A549 (cell line): ENCODE data around the gene IL6R. TPM values are rescaled to one million over a fixed set of nuclear protein-coding genes. Genes with fewer than 3 reads are reported as not detected.

ENCODE experiments used
- ATAC-seq, 2 experiments: fragments of 200-7000 bp in 1 of 2; fragments of >200 bp in 1 of 2; cut with Nextera tagmentation in 1 of 2; cut with Tn5 transposase in 1 of 2; 3 replicates each; pipeline versions ENCODE4 v1.8.0 to v1.9.1; 2018 to 2020; ENCODE audit warnings: mild to moderate bottlenecking in 1 of 2, moderate library complexity in 1 of 2
- CTCF ChIA-PET: fragments of 300-600 bp; sonication (Branson Sonifier 250); formaldehyde crosslinking; extraction: SDS; loops from one replicate; lab custom pipeline; 2021; ENCODE audit warnings: antibody characterized with exemption, inconsistent platforms; lab: Yijun Ruan, JAX
- POLR2A ChIA-PET: fragments of 350-600 bp; formaldehyde crosslinking; extraction: SDS; loops from one replicate; lab custom pipeline; 2021; ENCODE audit warnings: antibody characterized with exemption, inconsistent platforms; lab: Yijun Ruan, JAX
- DNase-seq, 2 experiments: peaks; one replicate each; pipeline versions ENCODE4 v3.0.0 to v3.0.0-alpha.2; 2011 to 2016; ENCODE audit warnings: low read depth in 1 of 2, low spot score in 1 of 2
- FAIRE-seq: peaks from 2 replicates; lab custom pipeline; 2011; peaks lifted over from hg19 to GRCh38; lab: Jason Lieb, UNC
- H3K27ac ChIP-seq, 2 experiments: fragments of >200 bp; sonication (Bioruptor Twin); formaldehyde crosslinking; 3 replicates each; pipeline ENCODE4 v1.5.1; 2016 to 2017
- H3K4me1 ChIP-seq: fragments of >200 bp; sonication (Bioruptor Twin); formaldehyde crosslinking; 3 replicates; pipeline ENCODE4 v1.6.1; 2016
- H3K4me2 ChIP-seq: fragments of >200 bp; sonication (Bioruptor Twin); formaldehyde crosslinking; 3 replicates; pipeline ENCODE4 v1.6.1; 2016
- H3K4me3 ChIP-seq: fragments of >200 bp; sonication (Bioruptor Twin); formaldehyde crosslinking; 3 replicates; pipeline ENCODE4 v1.5.1; 2016
- H3K9me3 ChIP-seq: fragments of >200 bp; sonication (Bioruptor Twin); formaldehyde crosslinking; 3 replicates; pipeline ENCODE4 v1.6.1; 2016
- CBX8 ChIP-seq: fragments of 200-600 bp; sonication (generic); IDR thresholded peaks from 2 replicates; pipeline ENCODE4 v1.6.1; 2016
- EHF ChIP-seq: fragments of 250-450 bp; sonication (Bioruptor Pico); IDR thresholded peaks from 2 replicates; pipeline ENCODE4 v1.5.0; 2020; ENCODE audit warnings: mild to moderate bottlenecking
- FOSL2 ChIP-seq, 2 experiments: fragments of 450-650 bp in 1 of 2; fragments of >200 bp in 1 of 2; sonication (Bioruptor Twin) in 1 of 2; formaldehyde crosslinking; IDR thresholded peaks; 2 replicates each; pipeline versions ENCODE4 v1.5.0 to v1.6.1; 2016 to 2020; ENCODE audit warnings: mild to moderate bottlenecking in 1 of 2, moderate library complexity in 1 of 2
- GATA3 ChIP-seq: IDR thresholded peaks from 2 replicates; pipeline ENCODE4 v1.6.1; 2012; ENCODE audit warnings: borderline replicate concordance
- HEYL ChIP-seq: fragments of 250-450 bp; sonication (Bioruptor Pico); IDR thresholded peaks from 2 replicates; pipeline ENCODE4 v1.8.0; 2021; ENCODE audit warnings: mild to moderate bottlenecking, moderate library complexity
- JUNB ChIP-seq: fragments of >200 bp; sonication (Bioruptor Twin); formaldehyde crosslinking; IDR thresholded peaks from 2 replicates; pipeline ENCODE4 v1.6.1; 2016
- KDM1A ChIP-seq: fragments of 200-600 bp; sonication (generic); IDR thresholded peaks from 2 replicates; pipeline ENCODE4 v1.6.1; 2016; ENCODE audit warnings: low read depth, mild to moderate bottlenecking
- KDM5A ChIP-seq: fragments of 200-600 bp; sonication (generic); IDR thresholded peaks from 2 replicates; pipeline ENCODE4 v1.6.1; 2016; ENCODE audit warnings: antibody characterized with exemption, mild to moderate bottlenecking
- MAFK ChIP-seq: fragments of 450-650 bp; IDR thresholded peaks from 2 replicates; pipeline ENCODE4 v1.6.1; 2014; ENCODE audit not compliant: partially characterized antibody
- MAZ ChIP-seq: fragments of 150-350 bp; IDR thresholded peaks from 2 replicates; pipeline ENCODE4 v1.6.1; 2014; ENCODE audit warnings: antibody characterized with exemption, low read depth, low read length, borderline replicate concordance
- MYC ChIP-seq: IDR thresholded peaks from 2 replicates; pipeline ENCODE4 v1.6.1; 2012; ENCODE audit warnings: mild to moderate bottlenecking, inconsistent platforms, low read length, improper control_type of control experiment, borderline replicate concordance
- NFE2L2 ChIP-seq: fragments of 150-350 bp; conservative IDR thresholded peaks from 2 replicates; pipeline ENCODE4 v1.6.1; 2014; ENCODE audit warnings: low read length
- NR3C1 ChIP-seq: fragments of >200 bp; sonication (Bioruptor Twin); formaldehyde crosslinking; IDR thresholded peaks from 3 replicates; pipeline ENCODE4 v1.6.1; 2017
- POLR2A ChIP-seq: IDR thresholded peaks from 2 replicates; pipeline ENCODE4 v1.6.1; 2012; ENCODE audit warnings: mild to moderate bottlenecking, low read length
- RAD21 ChIP-seq, 2 experiments: fragments of >200 bp in 1 of 2; sonication (Bioruptor Twin) in 1 of 2; formaldehyde crosslinking in 1 of 2; IDR thresholded peaks in 1 of 2; conservative IDR thresholded peaks in 1 of 2; 2 replicates in 1 of 2; 3 replicates in 1 of 2; pipeline ENCODE4 v1.6.1; 2012 to 2018; ENCODE audit warnings: inconsistent platforms in 1 of 2
- RNF2 ChIP-seq: fragments of 200-600 bp; sonication (generic); IDR thresholded peaks from 2 replicates; pipeline ENCODE4 v1.6.1; 2016; ENCODE audit warnings: low read depth, mild to moderate bottlenecking, antibody characterized with exemption, moderate library complexity, borderline replicate concordance
- TP53 ChIP-seq: fragments of 250-450 bp; sonication (Bioruptor Pico); IDR thresholded peaks from 2 replicates; pipeline ENCODE4 v1.5.0; 2021; ENCODE audit warnings: mild to moderate bottlenecking, moderate library complexity
- ZC3H11A ChIP-seq: fragments of 450-650 bp; IDR thresholded peaks from 2 replicates; pipeline ENCODE4 v1.6.1; 2014; ENCODE audit warnings: antibody characterized with exemption, mild to moderate bottlenecking
- ZFP36 ChIP-seq: fragments of 450-650 bp; IDR thresholded peaks from 2 replicates; pipeline ENCODE4 v1.6.1; 2014; ENCODE audit warnings: borderline replicate concordance; ENCODE audit not compliant: partially characterized antibody
- ZSCAN20 ChIP-seq: fragments of 250-450 bp; sonication (Bioruptor Pico); IDR thresholded peaks from 2 replicates; pipeline ENCODE4 v1.8.0; 2022; ENCODE audit warnings: mild to moderate bottlenecking, moderate library complexity
- WGBS: methylation state at CpG from one replicate; pipeline ENCODE4 v1.1.6; 2017; ENCODE audit errors: missing lambda C conversion rate; 5-methylcytosine and 5-hydroxymethylcytosine counted together
- polyA plus RNA-seq, 4 experiments: library from polyadenylated mRNA; depleted of rRNA in 3 of 4; stranded (reverse); fragments of >200 nt; fragmentation: RNase III in 1 of 4; extraction: RNeasy Plus Mini Kit Qiagen cat#74134 plus additional on column Dnase treatment in 1 of 4; gene quantifications; 2 replicates in 3 of 4; 3 replicates in 1 of 4; pipeline ENCODE4 v1.2.3, GENCODE V29; 2011 to 2017
- TF ChIP-seq, protein P1 (sequence below): IDR thresholded peaks from 2 replicates; pipeline ENCODE4 v1.6.1; 2012
- TF ChIP-seq, protein P2 (sequence below): fragments of 250-450 bp; sonication (Bioruptor Pico); IDR thresholded peaks from 2 replicates; pipeline ENCODE4 v1.5.0; 2021; ENCODE audit warnings: mild to moderate bottlenecking, moderate library complexity, borderline replicate concordance
- TF ChIP-seq, protein P3 (sequence below): fragments of 200-600 bp; sonication (generic); IDR thresholded peaks from 2 replicates; pipeline ENCODE4 v1.6.1; 2016; ENCODE audit warnings: antibody characterized with exemption, mild to moderate bottlenecking, moderate library complexity
- TF ChIP-seq, protein P4 (sequence below): fragments of 150-350 bp; IDR thresholded peaks from 2 replicates; pipeline ENCODE4 v1.6.1; 2014; ENCODE audit warnings: low read depth, mild to moderate bottlenecking, low read length

Gene IL6R
- polyA plus RNA-seq, 2 of the 4 experiments (the other 2 are of a cell fraction), result 2.2 to 2.7 TPM

DNA sequence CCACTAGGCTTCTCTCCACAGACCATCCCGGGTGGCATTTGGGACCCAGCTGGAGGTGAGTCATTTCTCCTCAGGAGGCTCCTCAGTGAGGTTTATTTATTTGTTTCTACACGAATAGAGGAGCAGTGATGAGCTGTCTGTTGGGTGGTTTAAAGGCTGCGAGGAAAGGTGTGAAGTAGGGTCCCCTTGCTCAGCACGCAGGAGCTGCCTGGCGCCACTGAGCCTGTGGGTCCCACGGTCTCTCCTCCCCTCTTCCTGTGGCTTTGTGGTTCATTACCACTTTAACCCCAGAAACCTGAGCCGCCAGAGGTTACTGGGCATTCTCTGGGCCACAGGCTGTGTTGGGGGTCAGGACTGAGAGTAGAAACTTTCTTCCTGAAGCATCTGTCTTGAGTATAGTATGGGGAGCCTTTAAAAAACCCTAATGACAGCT lies 39.9 kb downstream of the IL6R start:
- H3K4me2 ChIP-seq, result peak overlapping the region; percentile 12; the same call in 1 of the 3 replicates
- peak in 1 of 2 experiments; percentile 69 for DNase-seq
- TF ChIP-seq ZC3H11A (no peak), FOSL2 (IDR thresholded peaks at IDR 0.05) (no peak), FOSL2 (CRISPR knock-in tag; IDR thresholded peaks at IDR 0.05) (peak; percentile 59), HEYL (CRISPR knock-in tag) (no peak), JUNB (peak; percentile 22; the same call in 1 of the 2 replicates)
- TF ChIP-seq, all 56 proteins: peak for 2
- no peak for FAIRE-seq
- peak; percentile 66 to 81 for ATAC-seq
- Histone ChIP-seq H3K9me3 (no peaks in the 10 kb centered on the region), H3K27ac (peak overlapping the region in 1 of 2 experiments; percentile 60; a peak in 3 of 6 replicates), H3K4me3 (no peak overlapping the region), H3K4me1 (peaks cover 21% of the 10 kb centered on the region)
- 54% methylated on average over 7 of the region's 7 CpGs for WGBS
- POLR2A ChIA-PET, result interaction anchor here (0.6 kb wide), 1 partner anchor 27 kb away, joined by 3 read pairs; no protein-coding TSS in a partner anchor
- CTCF ChIA-PET, result interaction anchor here (0.8 to 1.7 kb wide), 11 partner anchors 9 to 499 kb away, joined by 3 to 8 read pairs (median 3); partner anchors contain the start of gene IL6R

DNA sequence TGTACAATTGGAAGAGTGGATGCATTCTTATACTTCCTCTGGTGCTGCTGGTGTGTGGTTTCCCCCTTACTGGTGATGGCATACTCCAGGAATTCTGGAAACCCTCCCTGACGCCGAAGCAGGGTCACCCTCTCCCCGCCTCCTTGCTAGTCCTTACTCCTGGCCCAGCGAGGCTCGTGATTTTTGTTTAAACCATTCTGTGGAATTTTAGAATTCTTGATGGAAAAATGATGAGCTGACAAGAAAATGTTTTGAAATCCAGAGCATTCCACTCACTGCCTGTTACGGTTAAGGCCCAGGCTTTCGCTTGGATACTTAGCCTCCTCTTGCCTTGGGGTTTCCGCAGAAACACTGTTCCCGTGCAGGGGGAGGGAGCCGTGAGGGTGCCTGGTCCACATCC lies 41.1 kb downstream of the IL6R start:
- H3K4me2 ChIP-seq, result no peak overlapping the region
- no peak for FAIRE-seq
- no peak overlapping the region for H3K27ac ChIP-seq
- peaks cover 21% of the 10 kb centered on the region for H3K4me1 ChIP-seq
- peak; percentile 71 for TF ChIP-seq MAFK
- TF ChIP-seq ZFP36, result no peak
- TF ChIP-seq, all 56 proteins: peak for 1
- no peak for ATAC-seq
- ChIA-PET POLR2A (no interaction called here), CTCF (interaction anchor here (1.2 to 1.3 kb wide), 2 partner anchors 9 to 112 kb away, joined by 3 to 5 read pairs; no protein-coding TSS in a partner anchor)
- WGBS, result 81% methylated on average over 10 of the region's 10 CpGs
- Histone ChIP-seq H3K4me3 (no peak overlapping the region), H3K9me3 (no peaks in the 10 kb centered on the region)
- no peak for DNase-seq

DNA sequence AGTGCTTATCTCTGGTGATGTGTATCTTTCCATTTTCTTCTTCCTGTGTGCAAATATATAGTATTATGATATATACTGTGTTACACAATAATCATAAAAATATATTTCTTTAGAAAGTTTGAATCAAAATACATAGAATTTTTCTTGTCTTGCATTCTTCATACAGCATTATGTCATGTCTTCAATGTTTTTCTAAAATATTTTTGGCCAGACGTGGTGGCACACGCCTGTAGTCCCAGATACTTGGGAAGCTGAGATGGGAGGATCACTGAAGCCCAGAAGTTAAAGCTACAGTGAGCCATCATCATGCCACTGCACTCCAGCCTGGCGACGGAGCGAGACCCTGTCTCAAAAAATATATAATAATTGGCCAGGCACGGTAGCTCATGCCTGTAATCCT lies 41.6 kb downstream of the IL6R start:
- Histone ChIP-seq H3K27ac (no peak overlapping the region), H3K9me3 (no peaks in the 10 kb centered on the region), H3K4me1 (peaks cover 17% of the 10 kb centered on the region), H3K4me2 (no peak overlapping the region), H3K4me3 (no peak overlapping the region)
- ATAC-seq (no peak), FAIRE-seq (no peak), DNase-seq (no peak)
- TF ChIP-seq KDM5A (no peak), MYC (no peak), ZSCAN20 (no peak), NFE2L2 (no peak), EHF (no peak), RAD21 (conservative IDR thresholded peaks at IDR 0.05 in 1 of 2, IDR thresholded peaks at IDR 0.05 in 1 of 2) (no peak), POLR2A (no peak), CBX8 (no peak), NR3C1 (no peak), KDM1A (no peak), TP53 (CRISPR knock-in tag) (no peak), JUNB (no peak), MAZ (no peak), GATA3 (no peak), RNF2 (no peak)
- TF ChIP-seq, protein P1, sequence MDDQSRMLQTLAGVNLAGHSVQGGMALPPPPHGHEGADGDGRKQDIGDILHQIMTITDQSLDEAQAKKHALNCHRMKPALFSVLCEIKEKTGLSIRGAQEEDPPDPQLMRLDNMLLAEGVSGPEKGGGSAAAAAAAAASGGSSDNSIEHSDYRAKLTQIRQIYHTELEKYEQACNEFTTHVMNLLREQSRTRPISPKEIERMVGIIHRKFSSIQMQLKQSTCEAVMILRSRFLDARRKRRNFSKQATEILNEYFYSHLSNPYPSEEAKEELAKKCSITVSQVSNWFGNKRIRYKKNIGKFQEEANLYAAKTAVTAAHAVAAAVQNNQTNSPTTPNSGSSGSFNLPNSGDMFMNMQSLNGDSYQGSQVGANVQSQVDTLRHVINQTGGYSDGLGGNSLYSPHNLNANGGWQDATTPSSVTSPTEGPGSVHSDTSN, result no peak
- TF ChIP-seq, protein P2, sequence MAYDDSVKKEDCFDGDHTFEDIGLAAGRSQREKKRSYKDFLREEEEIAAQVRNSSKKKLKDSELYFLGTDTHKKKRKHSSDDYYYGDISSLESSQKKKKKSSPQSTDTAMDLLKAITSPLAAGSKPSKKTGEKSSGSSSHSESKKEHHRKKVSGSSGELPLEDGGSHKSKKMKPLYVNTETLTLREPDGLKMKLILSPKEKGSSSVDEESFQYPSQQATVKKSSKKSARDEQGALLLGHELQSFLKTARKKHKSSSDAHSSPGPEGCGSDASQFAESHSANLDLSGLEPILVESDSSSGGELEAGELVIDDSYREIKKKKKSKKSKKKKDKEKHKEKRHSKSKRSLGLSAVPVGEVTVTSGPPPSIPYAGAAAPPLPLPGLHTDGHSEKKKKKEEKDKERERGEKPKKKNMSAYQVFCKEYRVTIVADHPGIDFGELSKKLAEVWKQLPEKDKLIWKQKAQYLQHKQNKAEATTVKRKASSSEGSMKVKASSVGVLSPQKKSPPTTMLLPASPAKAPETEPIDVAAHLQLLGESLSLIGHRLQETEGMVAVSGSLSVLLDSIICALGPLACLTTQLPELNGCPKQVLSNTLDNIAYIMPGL (CRISPR knock-in tag), result no peak
- TF ChIP-seq, protein P3, sequence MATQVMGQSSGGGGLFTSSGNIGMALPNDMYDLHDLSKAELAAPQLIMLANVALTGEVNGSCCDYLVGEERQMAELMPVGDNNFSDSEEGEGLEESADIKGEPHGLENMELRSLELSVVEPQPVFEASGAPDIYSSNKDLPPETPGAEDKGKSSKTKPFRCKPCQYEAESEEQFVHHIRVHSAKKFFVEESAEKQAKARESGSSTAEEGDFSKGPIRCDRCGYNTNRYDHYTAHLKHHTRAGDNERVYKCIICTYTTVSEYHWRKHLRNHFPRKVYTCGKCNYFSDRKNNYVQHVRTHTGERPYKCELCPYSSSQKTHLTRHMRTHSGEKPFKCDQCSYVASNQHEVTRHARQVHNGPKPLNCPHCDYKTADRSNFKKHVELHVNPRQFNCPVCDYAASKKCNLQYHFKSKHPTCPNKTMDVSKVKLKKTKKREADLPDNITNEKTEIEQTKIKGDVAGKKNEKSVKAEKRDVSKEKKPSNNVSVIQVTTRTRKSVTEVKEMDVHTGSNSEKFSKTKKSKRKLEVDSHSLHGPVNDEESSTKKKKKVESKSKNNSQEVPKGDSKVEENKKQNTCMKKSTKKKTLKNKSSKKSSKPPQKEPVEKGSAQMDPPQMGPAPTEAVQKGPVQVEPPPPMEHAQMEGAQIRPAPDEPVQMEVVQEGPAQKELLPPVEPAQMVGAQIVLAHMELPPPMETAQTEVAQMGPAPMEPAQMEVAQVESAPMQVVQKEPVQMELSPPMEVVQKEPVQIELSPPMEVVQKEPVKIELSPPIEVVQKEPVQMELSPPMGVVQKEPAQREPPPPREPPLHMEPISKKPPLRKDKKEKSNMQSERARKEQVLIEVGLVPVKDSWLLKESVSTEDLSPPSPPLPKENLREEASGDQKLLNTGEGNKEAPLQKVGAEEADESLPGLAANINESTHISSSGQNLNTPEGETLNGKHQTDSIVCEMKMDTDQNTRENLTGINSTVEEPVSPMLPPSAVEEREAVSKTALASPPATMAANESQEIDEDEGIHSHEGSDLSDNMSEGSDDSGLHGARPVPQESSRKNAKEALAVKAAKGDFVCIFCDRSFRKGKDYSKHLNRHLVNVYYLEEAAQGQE, result no peak
- TF ChIP-seq, protein P4, sequence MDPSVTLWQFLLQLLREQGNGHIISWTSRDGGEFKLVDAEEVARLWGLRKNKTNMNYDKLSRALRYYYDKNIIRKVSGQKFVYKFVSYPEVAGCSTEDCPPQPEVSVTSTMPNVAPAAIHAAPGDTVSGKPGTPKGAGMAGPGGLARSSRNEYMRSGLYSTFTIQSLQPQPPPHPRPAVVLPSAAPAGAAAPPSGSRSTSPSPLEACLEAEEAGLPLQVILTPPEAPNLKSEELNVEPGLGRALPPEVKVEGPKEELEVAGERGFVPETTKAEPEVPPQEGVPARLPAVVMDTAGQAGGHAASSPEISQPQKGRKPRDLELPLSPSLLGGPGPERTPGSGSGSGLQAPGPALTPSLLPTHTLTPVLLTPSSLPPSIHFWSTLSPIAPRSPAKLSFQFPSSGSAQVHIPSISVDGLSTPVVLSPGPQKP, result no peak
- CTCF ChIA-PET, result interaction anchor here (1.2 to 1.6 kb wide), 4 partner anchors 10 to 112 kb away, joined by 3 to 6 read pairs (median 4); no protein-coding TSS in a partner anchor
- WGBS, result 90% methylated on average over 6 of the region's 6 CpGs
- POLR2A ChIA-PET, result no interaction called here
